Hepatocyte (in vitro differentiated cells): ENCODE measurements around the gene NSUN7. TPM values are rescaled to one million over a fixed set of nuclear protein-coding genes. Genes with fewer than 3 reads are reported as not detected.
A peak's percentile ranks its signal among the peaks of the same experiment; 100 is the strongest.

Experiments used
- DNase-seq: peaks from one replicate; pipeline ENCODE4 v3.0.0-alpha.2; 2016; ENCODE audit warnings: low spot score
- H2AFZ ChIP-seq: fragments of 200-600 bp; sonication (generic); 2 replicates; pipeline ENCODE4 v1.6.0; 2016; ENCODE audit warnings: antibody characterized with exemption, mild to moderate bottlenecking
- H3K27ac ChIP-seq: fragments of 200-600 bp; sonication (generic); 2 replicates; pipeline ENCODE4 v1.5.1; 2016; ENCODE audit warnings: mild to moderate bottlenecking
- H3K27me3 ChIP-seq: fragments of 200-600 bp; sonication (generic); 2 replicates; pipeline ENCODE4 v1.6.1; 2016
- H3K36me3 ChIP-seq: fragments of 200-600 bp; sonication (generic); replicated peaks from 2 replicates; pipeline ENCODE4 v1.5.1; 2016; ENCODE audit warnings: low read depth; ENCODE audit not compliant: insufficient read depth
- H3K4me1 ChIP-seq: fragments of 200-600 bp; sonication (generic); 2 replicates; pipeline ENCODE4 v1.5.1; 2016; ENCODE audit warnings: mild to moderate bottlenecking, moderate library complexity; ENCODE audit not compliant: insufficient read depth
- H3K4me2 ChIP-seq: fragments of 200-600 bp; sonication (generic); 2 replicates; pipeline ENCODE4 v1.6.0; 2016
- H3K4me3 ChIP-seq: fragments of 200-600 bp; sonication (generic); 2 replicates; pipeline ENCODE4 v1.5.1; 2016; ENCODE audit warnings: mild to moderate bottlenecking
- H3K79me2 ChIP-seq: fragments of 200-600 bp; sonication (generic); 2 replicates; pipeline ENCODE4 v1.6.0; 2017; ENCODE audit warnings: mild to moderate bottlenecking
- H3K9me2 ChIP-seq: fragments of 200-600 bp; sonication (generic); replicated peaks from 2 replicates; pipeline ENCODE4 v1.6.0; 2017; ENCODE audit warnings: mild to moderate bottlenecking; ENCODE audit not compliant: insufficient read depth
- H3K9me3 ChIP-seq: fragments of 200-600 bp; sonication (generic); 2 replicates; pipeline ENCODE4 v1.5.1; 2016; ENCODE audit warnings: low read depth, mild to moderate bottlenecking
- H4K20me1 ChIP-seq: fragments of 200-600 bp; sonication (generic); 2 replicates; pipeline ENCODE4 v1.6.0; 2016; ENCODE audit warnings: mild to moderate bottlenecking; ENCODE audit not compliant: insufficient read depth, poor library complexity, severe bottlenecking
- CTCF ChIP-seq: fragments of 200-600 bp; sonication (generic); IDR thresholded peaks from 2 replicates; pipeline ENCODE4 v1.5.1; 2016; ENCODE audit warnings: antibody characterized with exemption, mild to moderate bottlenecking; ENCODE audit not compliant: poor library complexity
- EZH2 ChIP-seq: fragments of 200-600 bp; sonication (generic); IDR thresholded peaks from 2 replicates; pipeline ENCODE4 v1.6.1; 2016; ENCODE audit warnings: antibody characterized with exemption, mild to moderate bottlenecking, borderline replicate concordance
- EZH2phosphoT487 ChIP-seq: fragments of 200-600 bp; sonication (generic); IDR thresholded peaks from one replicate; pipeline ENCODE4 v1.6.1; 2018; ENCODE audit warnings: antibody characterized with exemption, mild to moderate bottlenecking, low read depth, moderate library complexity; ENCODE audit not compliant: unreplicated experiment, severe bottlenecking
- WGBS: methylation state at CpG from one replicate; pipeline ENCODE4 v1.1.6; 2016; ENCODE audit warnings: low lambda C conversion rate; ENCODE audit errors: missing lambda C conversion rate; 5-methylcytosine and 5-hydroxymethylcytosine counted together
- polyA plus RNA-seq: library from polyadenylated mRNA; unstranded; fragments of >200 nt; fragmentation: Nextera tagmentation; extraction: Ambion mirVana; gene quantifications from 2 replicates; pipeline ENCODE4 v1.2.1, GENCODE V29; 2016
- total RNA-seq: library from RNA; depleted of rRNA; stranded (reverse); fragments of >200 nt; gene quantifications from 2 replicates; pipeline ENCODE4 v1.2.3, GENCODE V29; 2014

NSUN7 gene
- total and polyA plus RNA-seq, 2 experiments from 2014 or later, result 4.6 to 8.0 TPM

DNA sequence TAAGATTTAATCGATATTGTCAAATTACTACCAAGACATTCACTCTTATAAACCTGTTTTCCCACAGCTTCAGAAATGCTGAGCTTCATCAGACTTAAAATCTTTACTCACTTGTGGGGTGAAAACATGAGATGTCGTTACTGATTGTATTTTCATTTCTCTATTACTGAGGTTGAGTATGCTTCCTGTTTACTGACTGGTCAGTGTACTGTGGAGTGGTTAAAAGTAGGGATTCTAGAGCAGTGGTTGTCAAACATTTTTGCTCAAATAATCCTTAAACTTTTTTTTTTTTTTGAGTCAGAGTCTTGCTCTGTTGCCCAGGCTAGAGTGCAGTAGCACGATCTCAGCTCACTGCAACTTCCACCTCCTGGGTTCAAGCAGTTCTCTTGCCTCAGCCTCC lies 50.3 kb downstream of the NSUN7 start:
- no peaks in the 10 kb centered on the region for H3K79me2 ChIP-seq
- H4K20me1 ChIP-seq, result no peaks in the 10 kb centered on the region
- no peaks in the 10 kb centered on the region for H3K36me3 ChIP-seq
- H3K9me2 ChIP-seq, result no peaks in the 10 kb centered on the region
- H3K4me2 ChIP-seq, result no peak overlapping the region
- H2AFZ ChIP-seq, result no peak overlapping the region
- H3K27me3 ChIP-seq, result no peaks in the 10 kb centered on the region
- no peaks in the 10 kb centered on the region for H3K4me1 ChIP-seq
- H3K9me3 ChIP-seq, result no peaks in the 10 kb centered on the region
- H3K27ac ChIP-seq, result no peak overlapping the region
- DNase-seq, result no peak
- WGBS, result 98% methylated on average over 3 of the region's 3 CpGs
- H3K4me3 ChIP-seq, result no peak overlapping the region
- TF ChIP-seq EZH2phosphoT487 (no peak), EZH2 (no peak), CTCF (no peak)

- Histone ChIP-seq H3K27ac (no peak overlapping the region), H3K79me2 (no peaks in the 10 kb centered on the region), H4K20me1 (no peaks in the 10 kb centered on the region), H2AFZ (no peak overlapping the region), H3K4me2 (no peak overlapping the region), H3K9me3 (no peaks in the 10 kb centered on the region), H3K4me3 (no peak overlapping the region), H3K27me3 (no peaks in the 10 kb centered on the region), H3K36me3 (no peaks in the 10 kb centered on the region), H3K4me1 (no peaks in the 10 kb centered on the region), H3K9me2 (no peaks in the 10 kb centered on the region)
- no peak for TF ChIP-seq EZH2phosphoT487
- TF ChIP-seq EZH2, result no peak
- TF ChIP-seq CTCF, result no peak
- DNase-seq, result no peak
- WGBS, result 97% methylated on average over 2 of the region's 2 CpGs
Measured at GRCh38 chr4:40804598-40804997, 54.8 kb downstream of the NSUN7 start.

GRCh38 chr4:40808926-40809457 lies 59.2 kb downstream of the NSUN7 start:
- Histone ChIP-seq H3K4me3 (no peak overlapping the region), H2AFZ (no peak overlapping the region), H3K9me2 (no peaks in the 10 kb centered on the region), H3K4me2 (no peak overlapping the region), H3K9me3 (no peaks in the 10 kb centered on the region), H3K4me1 (no peaks in the 10 kb centered on the region), H3K27ac (no peak overlapping the region), H3K79me2 (no peaks in the 10 kb centered on the region), H3K27me3 (no peaks in the 10 kb centered on the region), H4K20me1 (no peaks in the 10 kb centered on the region), H3K36me3 (no peaks in the 10 kb centered on the region)
- 70% methylated on average over 8 of the region's 8 CpGs for WGBS
- TF ChIP-seq CTCF, result no peak
- TF ChIP-seq EZH2phosphoT487, result no peak
- DNase-seq, result peak; percentile 12

- H3K27ac ChIP-seq, result no peak overlapping the region
- WGBS, result 89% methylated on average over 7 of the region's 7 CpGs
Measured at GRCh38 chr4:40811956-40812355, 62.2 kb downstream of the NSUN7 start.

More at GRCh38 chr4:40811956-40812355, 62.2 kb downstream of the NSUN7 start:
- Histone ChIP-seq H3K9me2 (no peaks in the 10 kb centered on the region), H3K79me2 (no peaks in the 10 kb centered on the region), H3K9me3 (no peaks in the 10 kb centered on the region), H3K4me3 (no peak overlapping the region), H3K4me1 (no peaks in the 10 kb centered on the region), H3K27me3 (no peaks in the 10 kb centered on the region), H3K4me2 (no peak overlapping the region), H3K36me3 (no peaks in the 10 kb centered on the region), H2AFZ (no peak overlapping the region), H4K20me1 (no peaks in the 10 kb centered on the region)
- no peak for DNase-seq
- no peak for TF ChIP-seq CTCF
- TF ChIP-seq EZH2phosphoT487, result no peak
- TF ChIP-seq EZH2, result no peak
